ENCODE data around the gene ZNF436.

GRCh38 chr1:23401313-23401712, 31.7 kb upstream of the ZNF436 start:
- no peak for TF ChIP-seq RERE (CRISPR knock-in tag; IDR thresholded peaks at IDR 0.05; ENCODE audit: low read depth)
- no peak for TF ChIP-seq ZBTB14 (CRISPR knock-in tag; IDR thresholded peaks at IDR 0.05)
- TF ChIP-seq ZNF253 (CRISPR knock-in tag; IDR thresholded peaks at IDR 0.05; ENCODE audit: borderline replicate concordance), result no peak
- TF ChIP-seq RFX5 (IDR thresholded peaks at IDR 0.05; ENCODE audit: low read depth, low read length), result no peak
- no peak for TF ChIP-seq ELK4 (CRISPR knock-in tag; IDR thresholded peaks at IDR 0.05; ENCODE audit: borderline replicate concordance)
- no peak for TF ChIP-seq POLR2A (IDR thresholded peaks at IDR 0.05; ENCODE audit: insufficient read depth in 1 of 2, low read depth in 2 of 2, low read length in 2 of 2)
- no peak for TF ChIP-seq ZNF468 (CRISPR knock-in tag; IDR thresholded peaks at IDR 0.05)
- TF ChIP-seq CREB1 (IDR thresholded peaks at IDR 0.05), result no peak
- no peak for TF ChIP-seq CREB1 (CRISPR knock-in tag; IDR thresholded peaks at IDR 0.05)
- TF ChIP-seq MTA1 (CRISPR knock-in tag; IDR thresholded peaks at IDR 0.05; ENCODE audit: borderline replicate concordance), result no peak
- TF ChIP-seq CTCF (CRISPR knock-in tag; IDR thresholded peaks at IDR 0.05), result no peak
- TF ChIP-seq PHB2 (IDR thresholded peaks at IDR 0.05; ENCODE audit: partially characterized antibody), result no peak
- TF ChIP-seq ADNP (CRISPR knock-in tag; IDR thresholded peaks at IDR 0.05), result no peak
- no peak for TF ChIP-seq EP300 (IDR thresholded peaks at IDR 0.05; ENCODE audit: low read depth in 2 of 2, low read length in 2 of 2)
- no peak for TF ChIP-seq EP300 (CRISPR knock-in tag; IDR thresholded peaks at IDR 0.05; ENCODE audit: borderline replicate concordance)
- TF ChIP-seq MED1 (CRISPR knock-in tag; IDR thresholded peaks at IDR 0.05), result no peak

Measured in HepG2 (cell line).